Gastrocnemius medialis (tissue), 4 donors: Measurements from ENCODE around the gene HLX. TPM values are rescaled to one million over a fixed set of nuclear protein-coding genes. Genes with fewer than 3 reads are reported as not detected.

Experiments used
- ATAC-seq, 2 donors: fragments of 150-250 bp; one replicate each; pipeline ENCODE4 v1.9.1; 2016
- DNase-seq, 2 donors: peaks; one replicate each; pipeline ENCODE4 v3.0.0-alpha.2; 2019
- H3K27ac ChIP-seq, 4 donors: fragments of 200-600 bp; sonication (generic); 1 replicate in 1 of 4; 2 replicates in 3 of 4; pipeline ENCODE4 v1.5.1; 2016 to 2018; ENCODE audit warnings: mild to moderate bottlenecking in 2 of 4, moderate library complexity in 1 of 4
- H3K27me3 ChIP-seq, 3 donors: fragments of 200-600 bp; sonication (generic) in 2 of 3; 1 replicate in 1 of 3; 2 replicates in 2 of 3; pipeline versions ENCODE4 v1.5.1 to v1.6.0; 2016 to 2019; ENCODE audit warnings: mild to moderate bottlenecking in 1 of 3, moderate library complexity in 1 of 3
- H3K36me3 ChIP-seq, 2 donors: fragments of 200-600 bp; sonication (generic) in 1 of 2; one replicate each; pipeline ENCODE4 v1.5.1; 2017 to 2018
- H3K4me1 ChIP-seq, 2 donors: fragments of 200-600 bp; sonication (generic) in 1 of 2; one replicate each; pipeline ENCODE4 v1.5.1; 2016 to 2017; ENCODE audit warnings: mild to moderate bottlenecking in 2 of 2
- H3K4me3 ChIP-seq, 4 donors: fragments of 200-600 bp; sonication (generic) in 3 of 4; 1 replicate in 1 of 4; 2 replicates in 3 of 4; pipeline ENCODE4 v1.5.1; 2016 to 2019; ENCODE audit warnings: mild to moderate bottlenecking in 2 of 4
- H3K9me3 ChIP-seq, 3 donors: fragments of 200-600 bp; sonication (generic) in 2 of 3; 1 replicate in 1 of 3; 2 replicates in 2 of 3; pipeline ENCODE4 v1.5.1; 2016 to 2019
- POLR2A ChIP-seq, 2 donors: fragments of 450-650 bp; IDR thresholded peaks; one replicate each; pipeline ENCODE4 v1.6.1; 2017; ENCODE audit warnings: antibody characterized with exemption in 2 of 2, mild to moderate bottlenecking in 2 of 2, moderate library complexity in 2 of 2
- in situ Hi-C, 4 donors: fragments of 200-750 bp; cut with MboI; loops; one replicate each; pipeline versions ENCODE4 v1.15.0 to v1.8.0; 2017; ENCODE audit warnings: low sequenced_read_pairs in 4 of 4
- intact Hi-C: fragments of 100-400 bp; cut with DNase I; formaldehyde crosslinking; loops from one replicate; pipeline ENCODE4 v1.15.1; 2023; ENCODE audit warnings: low total_unique reads
- total RNA-seq, 4 donors: library from RNA; depleted of rRNA; stranded (reverse); fragments of >200 nt; gene quantifications; one replicate each; pipeline versions ENCODE4 v1.1.0 to v1.2.3, GENCODE V29; 2016
- TF ChIP-seq, protein P1 (sequence below), 5 experiments: fragments of 450-650 bp in 3 of 5; fragments of 200-600 bp in 2 of 5; sonication (generic) in 2 of 5; IDR thresholded peaks in 4 of 5; conservative IDR thresholded peaks in 1 of 5; 1 replicate in 4 of 5; 2 replicates in 1 of 5; pipeline ENCODE4 v1.5.1; 2016 to 2019; ENCODE audit warnings: antibody characterized with exemption in 5 of 5, mild to moderate bottlenecking in 3 of 5, moderate library complexity in 3 of 5

The HLX gene
- total RNA-seq, 4 donors from 2014 or later, result 3.5 to 8.3 (median 6.4) TPM

DNA sequence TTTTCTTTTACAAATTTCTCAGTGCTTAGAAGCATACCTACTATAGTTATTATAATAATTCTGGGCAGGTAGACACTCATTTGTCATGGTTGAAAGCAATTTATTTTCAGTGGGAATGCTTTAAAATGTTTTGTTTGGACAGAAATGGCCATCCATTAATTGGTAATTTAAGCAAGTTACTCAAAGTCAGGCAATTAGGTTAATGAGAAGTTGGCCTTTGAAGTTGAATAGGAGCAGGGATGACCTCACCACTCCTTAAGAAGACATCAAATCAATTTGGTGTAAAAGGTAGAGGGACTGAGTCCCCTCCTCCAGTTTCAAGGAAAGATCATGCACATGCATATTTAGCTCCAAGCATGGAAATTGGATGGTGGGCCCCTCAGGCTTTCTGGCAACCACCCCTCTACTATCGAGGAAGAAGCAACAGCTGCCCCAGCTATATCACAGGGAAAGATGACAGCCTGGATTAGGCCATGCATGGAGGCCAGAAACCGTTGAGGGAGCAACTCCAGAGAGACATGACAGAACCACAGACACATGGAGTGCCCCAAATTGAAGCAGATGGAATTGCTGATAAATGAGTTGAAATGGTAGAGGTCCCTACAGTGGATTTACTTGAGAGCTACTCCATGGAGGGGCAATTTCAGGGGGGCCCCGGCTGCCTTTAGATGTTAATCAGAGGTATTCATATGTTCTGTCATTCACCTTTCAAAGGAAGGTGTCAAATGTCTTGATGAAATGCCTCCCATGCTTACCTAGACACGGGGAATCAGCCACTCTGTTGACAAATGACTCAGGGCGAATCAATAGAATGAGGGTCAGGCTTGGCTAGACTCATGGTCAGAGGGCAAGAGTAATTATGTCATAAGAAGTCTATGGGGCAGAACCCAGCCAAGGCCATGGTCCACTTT, 26.7 kb downstream of the HLX start:
- Histone ChIP-seq H3K27ac (no peak overlapping the region), H3K4me3 (no peak overlapping the region), H3K27me3 (no peaks in the 10 kb centered on the region), H3K36me3 (no peaks in the 10 kb centered on the region), H3K4me1 (no peaks in the 10 kb centered on the region), H3K9me3 (no peaks in the 10 kb centered on the region)
- TF ChIP-seq, protein P1, sequence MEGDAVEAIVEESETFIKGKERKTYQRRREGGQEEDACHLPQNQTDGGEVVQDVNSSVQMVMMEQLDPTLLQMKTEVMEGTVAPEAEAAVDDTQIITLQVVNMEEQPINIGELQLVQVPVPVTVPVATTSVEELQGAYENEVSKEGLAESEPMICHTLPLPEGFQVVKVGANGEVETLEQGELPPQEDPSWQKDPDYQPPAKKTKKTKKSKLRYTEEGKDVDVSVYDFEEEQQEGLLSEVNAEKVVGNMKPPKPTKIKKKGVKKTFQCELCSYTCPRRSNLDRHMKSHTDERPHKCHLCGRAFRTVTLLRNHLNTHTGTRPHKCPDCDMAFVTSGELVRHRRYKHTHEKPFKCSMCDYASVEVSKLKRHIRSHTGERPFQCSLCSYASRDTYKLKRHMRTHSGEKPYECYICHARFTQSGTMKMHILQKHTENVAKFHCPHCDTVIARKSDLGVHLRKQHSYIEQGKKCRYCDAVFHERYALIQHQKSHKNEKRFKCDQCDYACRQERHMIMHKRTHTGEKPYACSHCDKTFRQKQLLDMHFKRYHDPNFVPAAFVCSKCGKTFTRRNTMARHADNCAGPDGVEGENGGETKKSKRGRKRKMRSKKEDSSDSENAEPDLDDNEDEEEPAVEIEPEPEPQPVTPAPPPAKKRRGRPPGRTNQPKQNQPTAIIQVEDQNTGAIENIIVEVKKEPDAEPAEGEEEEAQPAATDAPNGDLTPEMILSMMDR (IDR thresholded peaks at IDR 0.05 in 4 of 5, conservative IDR thresholded peaks at IDR 0.05 in 1 of 5), result no peak
- TF ChIP-seq POLR2A (IDR thresholded peaks at IDR 0.05), result no peak
- DNase-seq, result no peak
- intact Hi-C loops, result no loop called here
- in situ Hi-C loops, result loop anchor here in 1 of 4 donors (10.0 kb wide), 1 partner anchor 299 kb away; no protein-coding TSS in a partner anchor
- ATAC-seq, result no peak

- no peak for ATAC-seq
- intact Hi-C loops, result no loop called here
Observed at GRCh38 chr1:220906561-220907334, 27.5 kb downstream of the HLX start.

GRCh38 chr1:220908757-220909156, 29.5 kb downstream of the HLX start:
- no peaks in the 10 kb centered on the region for H3K27me3 ChIP-seq
- H3K36me3 ChIP-seq, result no peaks in the 10 kb centered on the region
- no peaks in the 10 kb centered on the region for H3K9me3 ChIP-seq
- ATAC-seq, result no peak
- no peak overlapping the region for H3K4me3 ChIP-seq
- in situ Hi-C loops (loop anchor here in 1 of 4 donors (10.0 kb wide), 1 partner anchor 296 kb away; no protein-coding TSS in a partner anchor), intact Hi-C loops (loop anchor here (1.0 kb wide), 1 partner anchor 295 kb away; no protein-coding TSS in a partner anchor)
- no peak overlapping the region for H3K27ac ChIP-seq
- H3K4me1 ChIP-seq, result no peaks in the 10 kb centered on the region
- no peak for TF ChIP-seq POLR2A (IDR thresholded peaks at IDR 0.05)
- TF ChIP-seq, protein P1 (IDR thresholded peaks at IDR 0.05 in 4 of 5, conservative IDR thresholded peaks at IDR 0.05 in 1 of 5), result peak in 4 of 5 experiments; percentile 17 to 39 (median 29)
- DNase-seq, result no peak

More at GRCh38 chr1:220906561-220907334, 27.5 kb downstream of the HLX start:
- TF ChIP-seq, protein P1 (IDR thresholded peaks at IDR 0.05 in 4 of 5, conservative IDR thresholded peaks at IDR 0.05 in 1 of 5), result no peak
- TF ChIP-seq POLR2A (IDR thresholded peaks at IDR 0.05), result no peak
- in situ Hi-C loops, result loop anchor here in 1 of 4 donors (10.0 kb wide), 1 partner anchor 298 kb away; no protein-coding TSS in a partner anchor
- Histone ChIP-seq H3K4me1 (no peaks in the 10 kb centered on the region), H3K27ac (no peak overlapping the region), H3K4me3 (no peak overlapping the region), H3K9me3 (no peaks in the 10 kb centered on the region), H3K36me3 (no peaks in the 10 kb centered on the region), H3K27me3 (no peaks in the 10 kb centered on the region)
- no peak for DNase-seq

- no peak overlapping the region for H3K27ac ChIP-seq
- no peak overlapping the region for H3K4me3 ChIP-seq
- DNase-seq (no peak), ATAC-seq (no peak)
- TF ChIP-seq, protein P1 (IDR thresholded peaks at IDR 0.05 in 4 of 5, conservative IDR thresholded peaks at IDR 0.05 in 1 of 5), result no peak
- TF ChIP-seq POLR2A (IDR thresholded peaks at IDR 0.05), result no peak
- no peaks in the 10 kb centered on the region for H3K36me3 ChIP-seq
- no peaks in the 10 kb centered on the region for H3K4me1 ChIP-seq
- no peaks in the 10 kb centered on the region for H3K9me3 ChIP-seq
- in situ Hi-C loops (no loop called here), intact Hi-C loops (no loop called here)
- no peaks in the 10 kb centered on the region for H3K27me3 ChIP-seq
Observed at GRCh38 chr1:220910021-220910420, 30.8 kb downstream of the HLX start.
